WTC11 (cell line): Measurements from ENCODE around the gene ZNF521. TPM values are rescaled to one million over a fixed set of nuclear protein-coding genes. Genes with fewer than 3 reads are reported as not detected.

Source experiments
- ATAC-seq: fragments of 200-7000 bp; cut with Tn5 transposase; 2 replicates; pipeline ENCODE4 v1.10.0; 2021; ENCODE audit warnings: mild to moderate bottlenecking, moderate library complexity
- CTCF ChIA-PET: fragments of 300-600 bp; sonication (Branson Sonifier 250); formaldehyde crosslinking; loops from one replicate; lab custom pipeline; 2021; ENCODE audit warnings: antibody characterized with exemption; lab: Charles Lee
- POLR2A ChIA-PET: fragments of 350-600 bp; sonication (Branson Sonifier 250); formaldehyde crosslinking; loops from one replicate; lab custom pipeline; 2021; ENCODE audit warnings: antibody characterized with exemption; lab: Charles Lee
- DNase-seq: peaks from one replicate; pipeline ENCODE4 v3.0.0; 2021; ENCODE audit warnings: low spot score
- H3K27ac Mint-ChIP-seq: 2 replicates; pipeline ENCODE4 v1.8.0; 2021; ENCODE audit warnings: mixed read lengths
- H3K27me3 Mint-ChIP-seq: 2 replicates; pipeline ENCODE4 v1.8.0; 2021; ENCODE audit warnings: low read depth, mild to moderate bottlenecking, moderate library complexity, mixed read lengths
- H3K36me3 Mint-ChIP-seq: 2 replicates; pipeline ENCODE4 v1.8.0; 2021; ENCODE audit warnings: mixed read lengths
- H3K4me1 Mint-ChIP-seq: 2 replicates; pipeline ENCODE4 v1.8.0; 2022; ENCODE audit warnings: mixed read lengths
- H3K4me3 Mint-ChIP-seq: 2 replicates; pipeline ENCODE4 v1.8.0; 2021; ENCODE audit warnings: mild to moderate bottlenecking, moderate library complexity, mixed read lengths
- H3K9me3 Mint-ChIP-seq: 2 replicates; pipeline ENCODE4 v1.8.0; 2021; ENCODE audit warnings: mixed read lengths
- ATF1 ChIP-seq: sonication (generic); formaldehyde crosslinking; IDR thresholded peaks from 2 replicates; pipeline ENCODE4 v1.8.1; 2023; ENCODE audit warnings: mild to moderate bottlenecking, moderate library complexity, missing genetic modification reagents
- ESRRA ChIP-seq: sonication (generic); formaldehyde crosslinking; IDR thresholded peaks from 2 replicates; pipeline ENCODE4 v1.8.1; 2022; ENCODE audit warnings: mild to moderate bottlenecking, missing genetic modification reagents, borderline replicate concordance
- FOXJ3 ChIP-seq: sonication (generic); formaldehyde crosslinking; IDR thresholded peaks from 2 replicates; pipeline ENCODE4 v1.9.0; 2021; ENCODE audit warnings: missing genetic modification reagents, mild to moderate bottlenecking, borderline replicate concordance
- JUN ChIP-seq: sonication (generic); formaldehyde crosslinking; IDR thresholded peaks from 2 replicates; pipeline ENCODE4 v1.8.0; 2023; ENCODE audit warnings: mild to moderate bottlenecking, missing genetic modification reagents
- KAT7 ChIP-seq: sonication (generic); formaldehyde crosslinking; IDR thresholded peaks from 2 replicates; pipeline ENCODE4 v1.8.1; 2023; ENCODE audit warnings: missing genetic modification reagents, mild to moderate bottlenecking, borderline replicate concordance
- MXD4 ChIP-seq: fragments of 250-450 bp; sonication (Bioruptor Pico); IDR thresholded peaks from 2 replicates; pipeline ENCODE4 v1.8.0; 2021; ENCODE audit warnings: mild to moderate bottlenecking, moderate library complexity, borderline replicate concordance
- NFYB ChIP-seq: sonication (generic); formaldehyde crosslinking; conservative IDR thresholded peaks from 2 replicates; pipeline ENCODE4 v1.8.0; 2022; ENCODE audit warnings: low read depth, missing genetic modification reagents
- NR2C2 ChIP-seq: sonication (generic); formaldehyde crosslinking; IDR thresholded peaks from 2 replicates; pipeline ENCODE4 v1.8.0; 2022; ENCODE audit warnings: mild to moderate bottlenecking, missing genetic modification reagents
- NR3C1 ChIP-seq: sonication (generic); formaldehyde crosslinking; conservative IDR thresholded peaks from 2 replicates; pipeline ENCODE4 v1.8.1; 2023; ENCODE audit warnings: low read depth, mild to moderate bottlenecking, missing genetic modification reagents
- RELA ChIP-seq: sonication (generic); formaldehyde crosslinking; IDR thresholded peaks from 2 replicates; pipeline ENCODE4 v1.8.1; 2022; ENCODE audit warnings: missing genetic modification reagents, mild to moderate bottlenecking, borderline replicate concordance
- TEAD1 ChIP-seq: sonication (generic); formaldehyde crosslinking; IDR thresholded peaks from 2 replicates; pipeline ENCODE4 v1.8.0; 2022; ENCODE audit warnings: mild to moderate bottlenecking, missing genetic modification reagents
- TEAD4 ChIP-seq: sonication (generic); formaldehyde crosslinking; IDR thresholded peaks from 2 replicates; pipeline ENCODE4 v1.8.0; 2022; ENCODE audit warnings: mild to moderate bottlenecking, missing genetic modification reagents
- TP53 ChIP-seq: sonication (generic); formaldehyde crosslinking; IDR thresholded peaks from 2 replicates; pipeline ENCODE4 v1.8.1; 2023; ENCODE audit warnings: mild to moderate bottlenecking, missing genetic modification reagents
- ZNF263 ChIP-seq: sonication (generic); formaldehyde crosslinking; IDR thresholded peaks from 2 replicates; pipeline ENCODE4 v1.8.1; 2022; ENCODE audit warnings: low read depth, mild to moderate bottlenecking, moderate library complexity, missing genetic modification reagents
- ZNF416 ChIP-seq: fragments of 250-450 bp; sonication (Bioruptor Pico); IDR thresholded peaks from 2 replicates; pipeline ENCODE4 v1.9.0; 2021; ENCODE audit warnings: mild to moderate bottlenecking, inconsistent platforms
- total RNA-seq: library from RNA; stranded (reverse); gene quantifications from 3 replicates; pipeline ENCODE4 v1.2.3, GENCODE V29; 2021
- TF ChIP-seq, protein P1 (sequence below): fragments of 250-450 bp; sonication (Bioruptor Pico); IDR thresholded peaks from 2 replicates; pipeline ENCODE4 v2.1.2; 2022; ENCODE audit warnings: mild to moderate bottlenecking, moderate library complexity
- TF ChIP-seq, protein P2 (sequence below): fragments of 250-450 bp; sonication (Bioruptor Pico); IDR thresholded peaks from 2 replicates; pipeline ENCODE4 v1.9.0; 2021; ENCODE audit warnings: mild to moderate bottlenecking, borderline replicate concordance
- TF ChIP-seq, protein P3 (sequence below): sonication (generic); formaldehyde crosslinking; IDR thresholded peaks from 2 replicates; pipeline ENCODE4 v1.8.0; 2023; ENCODE audit warnings: missing genetic modification reagents
- TF ChIP-seq, protein P4 (sequence below): sonication (generic); formaldehyde crosslinking; IDR thresholded peaks from 2 replicates; pipeline ENCODE4 v1.8.1; 2022; ENCODE audit warnings: mild to moderate bottlenecking, moderate library complexity, missing genetic modification reagents
- TF ChIP-seq, protein P5 (sequence below): sonication (generic); formaldehyde crosslinking; IDR thresholded peaks from 2 replicates; pipeline ENCODE4 v1.8.1; 2023; ENCODE audit warnings: mild to moderate bottlenecking, missing genetic modification reagents, moderate library complexity
- TF ChIP-seq, protein P6 (sequence below): sonication (generic); formaldehyde crosslinking; IDR thresholded peaks from 2 replicates; pipeline ENCODE4 v1.8.0; 2022; ENCODE audit warnings: missing genetic modification reagents
- TF ChIP-seq, protein P7 (sequence below): sonication (generic); formaldehyde crosslinking; IDR thresholded peaks from 2 replicates; pipeline ENCODE4 v1.8.1; 2022; ENCODE audit warnings: low read depth, mild to moderate bottlenecking, moderate library complexity, missing genetic modification reagents, borderline replicate concordance
- TF ChIP-seq, protein P8 (sequence below): sonication (generic); formaldehyde crosslinking; IDR thresholded peaks from 2 replicates; pipeline ENCODE4 v1.8.1; 2023; ENCODE audit warnings: mild to moderate bottlenecking, missing genetic modification reagents

Gene ZNF521
- total RNA-seq, 1 experiment from 2014 or later: 15.3 TPM

DNA sequence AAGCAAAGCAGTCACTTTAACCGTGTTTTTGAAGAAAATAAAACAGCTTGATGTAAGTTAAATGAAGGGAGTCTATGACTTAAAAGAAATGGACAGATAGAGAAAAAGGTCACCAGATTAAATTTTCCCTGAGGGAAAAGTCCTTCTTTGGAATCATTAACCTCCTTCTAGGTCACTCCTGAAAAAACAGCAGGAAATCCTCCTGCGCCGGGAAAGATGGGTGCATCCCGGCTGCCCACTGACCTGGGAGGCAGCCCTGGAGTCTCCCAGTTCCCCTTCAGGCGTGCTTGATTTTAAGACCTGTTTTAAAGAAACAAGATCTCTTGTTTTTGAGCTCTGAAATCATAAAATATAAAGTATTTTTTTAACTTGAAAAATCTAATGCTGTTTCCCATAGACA is 18.4 kb upstream of the ZNF521 start (continued):
- TF ChIP-seq, protein P1, sequence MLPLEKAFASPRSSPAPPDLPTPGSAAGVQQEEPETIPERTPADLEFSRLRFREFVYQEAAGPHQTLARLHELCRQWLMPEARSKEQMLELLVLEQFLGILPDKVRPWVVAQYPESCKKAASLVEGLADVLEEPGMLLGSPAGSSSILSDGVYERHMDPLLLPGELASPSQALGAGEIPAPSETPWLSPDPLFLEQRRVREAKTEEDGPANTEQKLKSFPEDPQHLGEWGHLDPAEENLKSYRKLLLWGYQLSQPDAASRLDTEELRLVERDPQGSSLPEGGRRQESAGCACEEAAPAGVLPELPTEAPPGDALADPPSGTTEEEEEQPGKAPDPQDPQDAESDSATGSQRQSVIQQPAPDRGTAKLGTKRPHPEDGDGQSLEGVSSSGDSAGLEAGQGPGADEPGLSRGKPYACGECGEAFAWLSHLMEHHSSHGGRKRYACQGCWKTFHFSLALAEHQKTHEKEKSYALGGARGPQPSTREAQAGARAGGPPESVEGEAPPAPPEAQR (CRISPR knock-in tag): no peak
- TF ChIP-seq ZNF416 (CRISPR knock-in tag): no peak
- TF ChIP-seq KAT7 (CRISPR knock-in tag): no peak
- no peak for TF ChIP-seq TEAD4
- no peak for TF ChIP-seq TP53 (CRISPR knock-in tag)
- no peak for TF ChIP-seq NFYB (CRISPR knock-in tag)
- no peak for TF ChIP-seq ZNF263 (CRISPR knock-in tag)
- TF ChIP-seq, protein P2, sequence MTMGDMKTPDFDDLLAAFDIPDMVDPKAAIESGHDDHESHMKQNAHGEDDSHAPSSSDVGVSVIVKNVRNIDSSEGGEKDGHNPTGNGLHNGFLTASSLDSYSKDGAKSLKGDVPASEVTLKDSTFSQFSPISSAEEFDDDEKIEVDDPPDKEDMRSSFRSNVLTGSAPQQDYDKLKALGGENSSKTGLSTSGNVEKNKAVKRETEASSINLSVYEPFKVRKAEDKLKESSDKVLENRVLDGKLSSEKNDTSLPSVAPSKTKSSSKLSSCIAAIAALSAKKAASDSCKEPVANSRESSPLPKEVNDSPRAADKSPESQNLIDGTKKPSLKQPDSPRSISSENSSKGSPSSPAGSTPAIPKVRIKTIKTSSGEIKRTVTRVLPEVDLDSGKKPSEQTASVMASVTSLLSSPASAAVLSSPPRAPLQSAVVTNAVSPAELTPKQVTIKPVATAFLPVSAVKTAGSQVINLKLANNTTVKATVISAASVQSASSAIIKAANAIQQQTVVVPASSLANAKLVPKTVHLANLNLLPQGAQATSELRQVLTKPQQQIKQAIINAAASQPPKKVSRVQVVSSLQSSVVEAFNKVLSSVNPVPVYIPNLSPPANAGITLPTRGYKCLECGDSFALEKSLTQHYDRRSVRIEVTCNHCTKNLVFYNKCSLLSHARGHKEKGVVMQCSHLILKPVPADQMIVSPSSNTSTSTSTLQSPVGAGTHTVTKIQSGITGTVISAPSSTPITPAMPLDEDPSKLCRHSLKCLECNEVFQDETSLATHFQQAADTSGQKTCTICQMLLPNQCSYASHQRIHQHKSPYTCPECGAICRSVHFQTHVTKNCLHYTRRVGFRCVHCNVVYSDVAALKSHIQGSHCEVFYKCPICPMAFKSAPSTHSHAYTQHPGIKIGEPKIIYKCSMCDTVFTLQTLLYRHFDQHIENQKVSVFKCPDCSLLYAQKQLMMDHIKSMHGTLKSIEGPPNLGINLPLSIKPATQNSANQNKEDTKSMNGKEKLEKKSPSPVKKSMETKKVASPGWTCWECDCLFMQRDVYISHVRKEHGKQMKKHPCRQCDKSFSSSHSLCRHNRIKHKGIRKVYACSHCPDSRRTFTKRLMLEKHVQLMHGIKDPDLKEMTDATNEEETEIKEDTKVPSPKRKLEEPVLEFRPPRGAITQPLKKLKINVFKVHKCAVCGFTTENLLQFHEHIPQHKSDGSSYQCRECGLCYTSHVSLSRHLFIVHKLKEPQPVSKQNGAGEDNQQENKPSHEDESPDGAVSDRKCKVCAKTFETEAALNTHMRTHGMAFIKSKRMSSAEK: no peak
- TF ChIP-seq ATF1 (CRISPR knock-in tag): no peak
- TF ChIP-seq, protein P3, sequence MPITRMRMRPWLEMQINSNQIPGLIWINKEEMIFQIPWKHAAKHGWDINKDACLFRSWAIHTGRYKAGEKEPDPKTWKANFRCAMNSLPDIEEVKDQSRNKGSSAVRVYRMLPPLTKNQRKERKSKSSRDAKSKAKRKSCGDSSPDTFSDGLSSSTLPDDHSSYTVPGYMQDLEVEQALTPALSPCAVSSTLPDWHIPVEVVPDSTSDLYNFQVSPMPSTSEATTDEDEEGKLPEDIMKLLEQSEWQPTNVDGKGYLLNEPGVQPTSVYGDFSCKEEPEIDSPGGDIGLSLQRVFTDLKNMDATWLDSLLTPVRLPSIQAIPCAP (CRISPR knock-in tag): no peak
- TF ChIP-seq ESRRA (CRISPR knock-in tag): no peak
- TF ChIP-seq, all 79 proteins: peak for 0

DNA sequence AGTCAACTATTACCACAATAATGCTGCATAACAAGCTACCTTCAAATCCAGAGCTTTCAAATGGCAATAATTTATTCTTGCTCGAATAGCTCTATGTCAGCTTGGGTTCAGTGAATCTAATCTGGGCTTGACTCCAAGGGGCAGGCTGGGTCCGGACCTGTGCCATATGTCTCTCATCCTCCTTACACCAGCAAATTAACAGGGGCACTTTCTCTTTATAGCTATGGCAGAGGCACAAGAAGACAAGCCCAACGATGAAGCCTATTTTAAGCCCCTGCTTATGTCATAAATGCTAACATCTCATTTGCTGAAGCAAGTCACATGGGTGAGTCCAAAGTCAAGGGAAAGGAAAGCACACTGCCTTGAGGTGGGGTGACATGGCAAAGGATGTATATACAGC is 13.3 kb upstream of the ZNF521 start:
- Mint-ChIP-seq H3K27me3 (no peaks in the 10 kb centered on the region), H3K4me3 (no peak overlapping the region), H3K36me3 (no peaks in the 10 kb centered on the region), H3K27ac (no peak overlapping the region), H3K9me3 (peaks cover 8% of the 10 kb centered on the region), H3K4me1 (no peaks in the 10 kb centered on the region)
- DNase-seq (no peak), ATAC-seq (no peak)
- POLR2A ChIA-PET: no interaction called here
- CTCF ChIA-PET: no interaction called here
- no peak for TF ChIP-seq ATF1 (CRISPR knock-in tag)
- no peak for TF ChIP-seq FOXJ3 (CRISPR knock-in tag)
- no peak for TF ChIP-seq TEAD4
- no peak for TF ChIP-seq JUN (CRISPR knock-in tag)
- TF ChIP-seq, protein P4, sequence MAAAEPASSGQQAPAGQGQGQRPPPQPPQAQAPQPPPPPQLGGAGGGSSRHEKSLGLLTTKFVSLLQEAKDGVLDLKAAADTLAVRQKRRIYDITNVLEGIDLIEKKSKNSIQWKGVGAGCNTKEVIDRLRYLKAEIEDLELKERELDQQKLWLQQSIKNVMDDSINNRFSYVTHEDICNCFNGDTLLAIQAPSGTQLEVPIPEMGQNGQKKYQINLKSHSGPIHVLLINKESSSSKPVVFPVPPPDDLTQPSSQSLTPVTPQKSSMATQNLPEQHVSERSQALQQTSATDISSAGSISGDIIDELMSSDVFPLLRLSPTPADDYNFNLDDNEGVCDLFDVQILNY (CRISPR knock-in tag): no peak
- TF ChIP-seq, protein P5, sequence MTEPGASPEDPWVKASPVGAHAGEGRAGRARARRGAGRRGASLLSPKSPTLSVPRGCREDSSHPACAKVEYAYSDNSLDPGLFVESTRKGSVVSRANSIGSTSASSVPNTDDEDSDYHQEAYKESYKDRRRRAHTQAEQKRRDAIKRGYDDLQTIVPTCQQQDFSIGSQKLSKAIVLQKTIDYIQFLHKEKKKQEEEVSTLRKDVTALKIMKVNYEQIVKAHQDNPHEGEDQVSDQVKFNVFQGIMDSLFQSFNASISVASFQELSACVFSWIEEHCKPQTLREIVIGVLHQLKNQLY (CRISPR knock-in tag): no peak
- TF ChIP-seq TEAD1: no peak
- TF ChIP-seq, protein P6, sequence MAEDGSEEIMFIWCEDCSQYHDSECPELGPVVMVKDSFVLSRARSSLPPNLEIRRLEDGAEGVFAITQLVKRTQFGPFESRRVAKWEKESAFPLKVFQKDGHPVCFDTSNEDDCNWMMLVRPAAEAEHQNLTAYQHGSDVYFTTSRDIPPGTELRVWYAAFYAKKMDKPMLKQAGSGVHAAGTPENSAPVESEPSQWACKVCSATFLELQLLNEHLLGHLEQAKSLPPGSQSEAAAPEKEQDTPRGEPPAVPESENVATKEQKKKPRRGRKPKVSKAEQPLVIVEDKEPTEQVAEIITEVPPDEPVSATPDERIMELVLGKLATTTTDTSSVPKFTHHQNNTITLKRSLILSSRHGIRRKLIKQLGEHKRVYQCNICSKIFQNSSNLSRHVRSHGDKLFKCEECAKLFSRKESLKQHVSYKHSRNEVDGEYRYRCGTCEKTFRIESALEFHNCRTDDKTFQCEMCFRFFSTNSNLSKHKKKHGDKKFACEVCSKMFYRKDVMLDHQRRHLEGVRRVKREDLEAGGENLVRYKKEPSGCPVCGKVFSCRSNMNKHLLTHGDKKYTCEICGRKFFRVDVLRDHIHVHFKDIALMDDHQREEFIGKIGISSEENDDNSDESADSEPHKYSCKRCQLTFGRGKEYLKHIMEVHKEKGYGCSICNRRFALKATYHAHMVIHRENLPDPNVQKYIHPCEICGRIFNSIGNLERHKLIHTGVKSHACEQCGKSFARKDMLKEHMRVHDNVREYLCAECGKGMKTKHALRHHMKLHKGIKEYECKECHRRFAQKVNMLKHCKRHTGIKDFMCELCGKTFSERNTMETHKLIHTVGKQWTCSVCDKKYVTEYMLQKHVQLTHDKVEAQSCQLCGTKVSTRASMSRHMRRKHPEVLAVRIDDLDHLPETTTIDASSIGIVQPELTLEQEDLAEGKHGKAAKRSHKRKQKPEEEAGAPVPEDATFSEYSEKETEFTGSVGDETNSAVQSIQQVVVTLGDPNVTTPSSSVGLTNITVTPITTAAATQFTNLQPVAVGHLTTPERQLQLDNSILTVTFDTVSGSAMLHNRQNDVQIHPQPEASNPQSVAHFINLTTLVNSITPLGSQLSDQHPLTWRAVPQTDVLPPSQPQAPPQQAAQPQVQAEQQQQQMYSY (CRISPR knock-in tag): no peak
- TF ChIP-seq, protein P7, sequence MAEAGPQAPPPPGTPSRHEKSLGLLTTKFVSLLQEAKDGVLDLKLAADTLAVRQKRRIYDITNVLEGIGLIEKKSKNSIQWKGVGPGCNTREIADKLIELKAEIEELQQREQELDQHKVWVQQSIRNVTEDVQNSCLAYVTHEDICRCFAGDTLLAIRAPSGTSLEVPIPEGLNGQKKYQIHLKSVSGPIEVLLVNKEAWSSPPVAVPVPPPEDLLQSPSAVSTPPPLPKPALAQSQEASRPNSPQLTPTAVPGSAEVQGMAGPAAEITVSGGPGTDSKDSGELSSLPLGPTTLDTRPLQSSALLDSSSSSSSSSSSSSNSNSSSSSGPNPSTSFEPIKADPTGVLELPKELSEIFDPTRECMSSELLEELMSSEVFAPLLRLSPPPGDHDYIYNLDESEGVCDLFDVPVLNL: no peak
- TF ChIP-seq RELA (CRISPR knock-in tag): no peak
- no peak for TF ChIP-seq NR2C2 (CRISPR knock-in tag)
- TF ChIP-seq, protein P8, sequence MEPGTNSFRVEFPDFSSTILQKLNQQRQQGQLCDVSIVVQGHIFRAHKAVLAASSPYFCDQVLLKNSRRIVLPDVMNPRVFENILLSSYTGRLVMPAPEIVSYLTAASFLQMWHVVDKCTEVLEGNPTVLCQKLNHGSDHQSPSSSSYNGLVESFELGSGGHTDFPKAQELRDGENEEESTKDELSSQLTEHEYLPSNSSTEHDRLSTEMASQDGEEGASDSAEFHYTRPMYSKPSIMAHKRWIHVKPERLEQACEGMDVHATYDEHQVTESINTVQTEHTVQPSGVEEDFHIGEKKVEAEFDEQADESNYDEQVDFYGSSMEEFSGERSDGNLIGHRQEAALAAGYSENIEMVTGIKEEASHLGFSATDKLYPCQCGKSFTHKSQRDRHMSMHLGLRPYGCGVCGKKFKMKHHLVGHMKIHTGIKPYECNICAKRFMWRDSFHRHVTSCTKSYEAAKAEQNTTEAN (CRISPR knock-in tag): no peak
- no peak for TF ChIP-seq MXD4
- TF ChIP-seq NR3C1 (CRISPR knock-in tag): no peak
- TF ChIP-seq ZNF416 (CRISPR knock-in tag): no peak
